NB4 (cell line): Measurements from ENCODE around the gene LENEP.

Source experiments
- CTCF ChIP-seq: IDR thresholded peaks from one replicate; pipeline ENCODE4 v1.5.1; 2012; ENCODE audit warnings: low read depth, low read length
- POLR2A ChIP-seq: IDR thresholded peaks from 2 replicates; pipeline ENCODE4 v1.6.1; 2011; ENCODE audit warnings: mild to moderate bottlenecking; ENCODE audit not compliant: insufficient read length; ENCODE audit errors: extremely low read depth

GRCh38 chr1:155015527-155016230 is 22.3 kb downstream of the LENEP start:
- TF ChIP-seq CTCF (no peak), POLR2A (no peak)
